ENCODE measurements around the gene CHKA. TPM values are rescaled to one million over a fixed set of nuclear protein-coding genes. Genes with fewer than 3 reads are reported as not detected.
A peak's percentile ranks its signal among the peaks of the same experiment; 100 is the strongest.

Gene CHKA
- total and polyA plus RNA-seq, 2 of the 8 experiments (the other 6 are each of a cell fraction or from before 2014, with no cell fraction given): 61.2 to 86.6 TPM

GRCh38 chr11:68107689-68108088 lies 13.5 kb downstream of the CHKA start:
- Histone ChIP-seq H3K14ac (ENCODE audit: insufficient read length) (no peak overlapping the region), H3K9ac (replicated peaks in 1 of 4; ENCODE audit: extremely low read depth in 1 of 4, low read depth in 3 of 4, low read length in 3 of 4) (no peak overlapping the region), H3K56ac (replicated peaks; ENCODE audit: insufficient read length, low read depth, low read length) (no peak overlapping the region), H3K4me1 (replicated peaks in 1 of 4; ENCODE audit: control insufficient read depth in 3 of 4, insufficient read depth in 4 of 4, low read length in 3 of 4) (peaks cover 0 to 7% (median 3%) of the 10 kb centered on the region in 4 experiments; a peak in 3 of 7 replicates), H2BK5ac (ENCODE audit: low read depth, low read length) (peak overlapping the region; percentile 75; the same call in 1 of the 2 replicates), H3K4ac (replicated peaks; ENCODE audit: insufficient read length, low read depth, low read length) (no peak overlapping the region), H2BK12ac (ENCODE audit: low read depth, low read length) (no peak overlapping the region), H3K9me3 (ENCODE audit: insufficient read depth in 2 of 2, low read depth in 1 of 2, low read length in 1 of 2) (no peaks in the 10 kb centered on the region), H3K36me3 (ENCODE audit: control insufficient read depth in 2 of 4, insufficient read depth in 4 of 4, low read length in 3 of 4) (peaks cover 0 to 3% (median 1%) of the 10 kb centered on the region in 4 experiments; a peak in 2 of 8 replicates), H4K8ac (ENCODE audit: extremely low read depth, insufficient read depth, low read length) (no peak overlapping the region), H3K79me2 (ENCODE audit: control insufficient read depth in 1 of 2, insufficient read depth in 2 of 2, low read length in 2 of 2) (peaks cover 53 to 98% of the 10 kb centered on the region in 2 experiments), H3K4me3 (ENCODE audit: extremely low read depth in 1 of 4, insufficient read depth in 2 of 4, low read depth in 3 of 4, low read length in 4 of 4) (no peak overlapping the region), H4K91ac (replicated peaks; ENCODE audit: insufficient read length, low read length) (no peak overlapping the region), H3K79me1 (ENCODE audit: low read depth, low read length) (peaks cover 15% of the 10 kb centered on the region), H3K18ac (ENCODE audit: extremely low read depth, low read length) (no peak overlapping the region), H2BK20ac (ENCODE audit: low read length) (no peak overlapping the region), H3K4me2 (ENCODE audit: insufficient read depth in 1 of 2, low read depth in 2 of 2, low read length in 2 of 2) (0 out of 4 replicates have a peak overlapping the region, but pooled peaks of 1 of the 2 experiments have one; percentile 8), H3K23ac (ENCODE audit: insufficient read length) (no peak overlapping the region), H3K27me3 (replicated peaks in 1 of 4; ENCODE audit: control insufficient read depth in 3 of 4, extremely low read depth in 1 of 4, insufficient read depth in 3 of 4, low read length in 3 of 4) (no peaks in the 10 kb centered on the region), H3K27ac (ENCODE audit: low read depth, low read length) (no peak overlapping the region), H2AFZ (ENCODE audit: low read length) (no peak overlapping the region), H3K23me2 (ENCODE audit: low read depth, low read length) (no peaks in the 10 kb centered on the region), H2AK5ac (ENCODE audit: low read depth, low read length) (no peak overlapping the region), H4K20me1 (replicated peaks in 1 of 2; ENCODE audit: control insufficient read depth in 1 of 2, insufficient read depth in 2 of 2, low read length in 2 of 2) (peaks cover 14 to 24% of the 10 kb centered on the region in 2 experiments), H4K5ac (ENCODE audit: insufficient read length, low read depth, low read length) (no peak overlapping the region), H2BK15ac (ENCODE audit: low read length) (no peak overlapping the region), H2BK120ac (replicated peaks; ENCODE audit: low read depth, low read length) (no peak overlapping the region)
- FAIRE-seq: no peak
- 92% methylated on average over 10 of the region's 10 CpGs; no CpG with 5 or more reads in 1 of the 2 experiments for WGBS, 2 experiments (ENCODE audit: extremely low coverage in 1 of 2, insufficient coverage in 1 of 2, insufficient read length in 1 of 2, insufficient replicate concordance in 2 of 2, low coverage in 1 of 2, low lambda C conversion rate in 2 of 2, missing lambda C conversion rate in 1 of 2)
- DNase-seq (ENCODE audit: low read depth in 1 of 2, low spot score in 2 of 2): no peak
- TF ChIP-seq KDM1A (IDR thresholded peaks at IDR 0.05; ENCODE audit: borderline replicate concordance, low read length): no peak
- no peak for TF ChIP-seq SAP30 (IDR thresholded peaks at IDR 0.05; ENCODE audit: insufficient read depth, insufficient replicate concordance, low read length)
- no peak for TF ChIP-seq GABPA (IDR thresholded peaks at IDR 0.05; ENCODE audit: borderline replicate concordance, insufficient read depth, low read length)
- TF ChIP-seq CEBPB (IDR thresholded peaks at IDR 0.05; ENCODE audit: low read depth, low read length): no peak
- TF ChIP-seq SP4 (IDR thresholded peaks at IDR 0.05; ENCODE audit: low read length): no peak
- no peak for TF ChIP-seq ZNF274 (IDR thresholded peaks at IDR 0.05; ENCODE audit: borderline replicate concordance, extremely low read depth, low read length)
- no peak for TF ChIP-seq SIN3A (conservative IDR thresholded peaks at IDR 0.05 in 1 of 2, IDR thresholded peaks at IDR 0.05 in 1 of 2; ENCODE audit: low read depth in 1 of 2, low read length in 2 of 2)
- TF ChIP-seq RBBP5 (IDR thresholded peaks at IDR 0.05; ENCODE audit: borderline replicate concordance, low read depth, low read length): no peak
- TF ChIP-seq HDAC6 (IDR thresholded peaks at IDR 0.05; ENCODE audit: low read depth, low read length): no peak
- TF ChIP-seq TAF7 (optimal IDR thresholded peaks at IDR 0.05; ENCODE audit: borderline replicate concordance, low read depth, low read length): no peak
- TF ChIP-seq TBP (IDR thresholded peaks at IDR 0.05; ENCODE audit: low read depth, low read length): no peak
- CTCF ChIA-PET (ENCODE audit: partially characterized antibody): interaction anchor here (0.9 to 1.2 kb wide), 2 partner anchors 23 to 38 kb away, joined by 3 read pairs; no protein-coding TSS in a partner anchor
- POLR2A ChIA-PET (ENCODE audit: partially characterized antibody): interaction anchor here (0.8 to 4.7 kb wide), 4 partner anchors 12 to 29 kb away, joined by 3 to 47 read pairs (median 4); partner anchors contain the start of gene CHKA

All from H1 (cell line).